Endothelial cell of umbilical vein (primary cell): ENCODE measurements around the gene RBM20. TPM values are rescaled to one million over a fixed set of nuclear protein-coding genes. Genes with fewer than 3 reads are reported as not detected.

Source experiments
- BruUV-seq: library from RNA; stranded (reverse); fragments of 400-500 nt; replicated peaks from 2 replicates; lab custom pipeline; 2021; lab: Mats Ljungman, UMichigan
- CTCF ChIA-PET: fragments of 300-600, 350-600 bp; sonication (Branson Sonifier 250); formaldehyde crosslinking; loops from one replicate; lab custom pipeline; 2021; ENCODE audit warnings: antibody characterized with exemption, inconsistent platforms; lab: Charles Lee
- POLR2A ChIA-PET: fragments of 300-600, 350-600 bp; sonication (Branson Sonifier 250); formaldehyde crosslinking; loops from one replicate; lab custom pipeline; 2021; ENCODE audit warnings: antibody characterized with exemption, inconsistent platforms; lab: Charles Lee
- DNase-seq: peaks from one replicate; pipeline ENCODE4 v3.0.0-alpha.2; 2011; ENCODE audit warnings: low read depth, low spot score
- FAIRE-seq: peaks from 2 replicates; lab custom pipeline; 2011; peaks lifted over from hg19 to GRCh38; lab: Jason Lieb, UNC
- H2AFZ ChIP-seq: 2 replicates; pipeline ENCODE4 v1.6.0; 2012; ENCODE audit warnings: low read depth, low read length, control low read depth, inconsistent platforms
- H3K27ac ChIP-seq: 2 replicates; pipeline ENCODE4 v1.5.1; 2011; ENCODE audit warnings: low read depth, mild to moderate bottlenecking, control low read depth, low read length, moderate library complexity; ENCODE audit not compliant: insufficient read depth
- H3K27me3 ChIP-seq, 2 experiments: 2 replicates each; pipeline versions ENCODE4 v1.6.0 to v1.6.1; 2011; ENCODE audit warnings: low read length in 2 of 2, mixed read lengths in 1 of 2; ENCODE audit not compliant: control insufficient read depth in 2 of 2, insufficient read depth in 2 of 2
- H3K36me3 ChIP-seq, 2 experiments: 2 replicates in 1 of 2; 3 replicates in 1 of 2; pipeline ENCODE4 v1.5.1; 2011; ENCODE audit warnings: low read length in 2 of 2, mild to moderate bottlenecking in 1 of 2, moderate library complexity in 1 of 2; ENCODE audit not compliant: control insufficient read depth in 2 of 2, insufficient read depth in 2 of 2; ENCODE audit errors: extremely low read depth in 1 of 2
- H3K4me1 ChIP-seq: 3 replicates; pipeline ENCODE4 v1.5.1; 2011; ENCODE audit warnings: mild to moderate bottlenecking, low read length; ENCODE audit not compliant: control insufficient read depth, insufficient read depth; ENCODE audit errors: extremely low read depth
- H3K4me2 ChIP-seq: 2 replicates; pipeline ENCODE4 v1.6.1; 2011; ENCODE audit warnings: low read length, control low read depth, mixed read lengths; ENCODE audit not compliant: insufficient read depth
- H3K4me3 ChIP-seq, 3 experiments: fragments of 200-600 bp in 1 of 3; sonication (generic), shearing (Covaris generic) in 1 of 3; replicated peaks in 1 of 3; 2 replicates each; pipeline ENCODE4 v1.5.1; 2011 to 2016; ENCODE audit warnings: control low read depth in 3 of 3, low read length in 3 of 3, mild to moderate bottlenecking in 2 of 3, inconsistent platforms in 1 of 3, low read depth in 1 of 3, moderate library complexity in 1 of 3; ENCODE audit not compliant: insufficient read depth in 1 of 3
- H3K79me2 ChIP-seq: 2 replicates; pipeline ENCODE4 v1.6.0; 2012; ENCODE audit warnings: low read length, inconsistent platforms; ENCODE audit not compliant: control insufficient read depth, insufficient read depth
- H3K9ac ChIP-seq: replicated peaks from 2 replicates; pipeline ENCODE3; 2011; ENCODE audit warnings: low read length, control low read depth; ENCODE audit not compliant: insufficient read depth; ENCODE audit errors: extremely low read depth
- H3K9me1 ChIP-seq: replicated peaks from 3 replicates; pipeline ENCODE4 v1.6.0; 2011; ENCODE audit warnings: mild to moderate bottlenecking, low read length; ENCODE audit not compliant: control insufficient read depth, insufficient read depth; ENCODE audit errors: extremely low read depth
- H3K9me3 ChIP-seq: replicated peaks from 2 replicates; pipeline ENCODE4 v1.5.1; 2012; ENCODE audit warnings: low read length, inconsistent platforms; ENCODE audit not compliant: control insufficient read depth, insufficient read depth
- H4K20me1 ChIP-seq: replicated peaks from 2 replicates; pipeline ENCODE3; 2011; ENCODE audit warnings: mild to moderate bottlenecking, low read length; ENCODE audit not compliant: control insufficient read depth, insufficient read depth; ENCODE audit errors: extremely low read depth
- EZH2 ChIP-seq: IDR thresholded peaks from 2 replicates; pipeline ENCODE4 v1.6.1; 2012; ENCODE audit warnings: borderline replicate concordance, low read depth, mild to moderate bottlenecking, moderate library complexity, low read length, inconsistent platforms; ENCODE audit not compliant: severe bottlenecking
- FOS ChIP-seq: IDR thresholded peaks from 2 replicates; pipeline ENCODE4 v1.6.1; 2011; ENCODE audit warnings: mild to moderate bottlenecking, low read length, moderate library complexity, borderline replicate concordance; ENCODE audit not compliant: insufficient read depth
- GATA2 ChIP-seq: IDR thresholded peaks from 2 replicates; pipeline ENCODE4 v1.7.0; 2011; ENCODE audit warnings: low read depth, mild to moderate bottlenecking, moderate library complexity, mixed read lengths, low read length; ENCODE audit not compliant: insufficient read length, insufficient read depth
- JUN ChIP-seq: IDR thresholded peaks from 2 replicates; pipeline ENCODE4 v1.6.1; 2011; ENCODE audit warnings: borderline replicate concordance, low read depth; ENCODE audit not compliant: insufficient read length, insufficient read depth
- MYC ChIP-seq: IDR thresholded peaks from one replicate; pipeline ENCODE4 v1.6.1; 2011; ENCODE audit warnings: mild to moderate bottlenecking, low read depth, low read length
- POLR2A ChIP-seq: IDR thresholded peaks from 2 replicates; pipeline ENCODE4 v1.6.1; 2012; ENCODE audit warnings: low read depth, mild to moderate bottlenecking, control low read depth, low read length
- POLR2AphosphoS5 ChIP-seq: IDR thresholded peaks from 2 replicates; pipeline ENCODE4 v1.6.1; 2012; ENCODE audit warnings: low read depth, mild to moderate bottlenecking, control low read depth, low read length, moderate library complexity; ENCODE audit not compliant: insufficient read depth
- dilution Hi-C: fragments of 300-500 bp; cut with MboI; formaldehyde crosslinking; loops from one replicate; pipeline ENCODE4 v1.15.0; 2019; ENCODE audit warnings: low sequenced_read_pairs; ENCODE audit not compliant: extremely low pct_ligation_motif_present
- intact Hi-C: fragments of 100-400 bp; cut with micrococcal nuclease; formaldehyde crosslinking; loops from one replicate; pipeline ENCODE4 v1.10.0; 2022
- polyA plus RNA-seq, 4 experiments: library from polyadenylated mRNA; depleted of rRNA in 3 of 4; stranded (reverse) in 3 of 4; unstranded in 1 of 4; fragments of >200 nt; gene quantifications; 2 replicates each; pipeline versions ENCODE4 v1.2.1 to v1.2.3, GENCODE V29; 2011 to 2012; ENCODE audit warnings: missing spikeins in 1 of 4
- total RNA-seq: library from RNA; stranded (reverse); gene quantifications from 2 replicates; pipeline ENCODE4 v1.2.3, GENCODE V29; 2021
- TF ChIP-seq, protein P1 (sequence below): IDR thresholded peaks from 2 replicates; pipeline ENCODE4 v1.6.1; 2011; ENCODE audit not compliant: insufficient read depth, insufficient read length
- TF ChIP-seq, protein P2 (sequence below), 2 donors: IDR thresholded peaks; 1 replicate in 1 of 2; 2 replicates in 1 of 2; pipeline ENCODE4 v1.5.1; 2011; ENCODE audit warnings: low read length in 2 of 2, mild to moderate bottlenecking in 2 of 2, moderate library complexity in 2 of 2, control low read depth in 1 of 2, inconsistent platforms in 1 of 2, low read depth in 1 of 2; ENCODE audit not compliant: insufficient read depth in 1 of 2; ENCODE audit errors: extremely low read depth in 1 of 2

RBM20 gene
- total and polyA plus RNA-seq, 2 donors (not counting 3 experiments of a cell fraction or from before 2014, with no cell fraction given): 0.04 TPM; not detected in 1

DNA sequence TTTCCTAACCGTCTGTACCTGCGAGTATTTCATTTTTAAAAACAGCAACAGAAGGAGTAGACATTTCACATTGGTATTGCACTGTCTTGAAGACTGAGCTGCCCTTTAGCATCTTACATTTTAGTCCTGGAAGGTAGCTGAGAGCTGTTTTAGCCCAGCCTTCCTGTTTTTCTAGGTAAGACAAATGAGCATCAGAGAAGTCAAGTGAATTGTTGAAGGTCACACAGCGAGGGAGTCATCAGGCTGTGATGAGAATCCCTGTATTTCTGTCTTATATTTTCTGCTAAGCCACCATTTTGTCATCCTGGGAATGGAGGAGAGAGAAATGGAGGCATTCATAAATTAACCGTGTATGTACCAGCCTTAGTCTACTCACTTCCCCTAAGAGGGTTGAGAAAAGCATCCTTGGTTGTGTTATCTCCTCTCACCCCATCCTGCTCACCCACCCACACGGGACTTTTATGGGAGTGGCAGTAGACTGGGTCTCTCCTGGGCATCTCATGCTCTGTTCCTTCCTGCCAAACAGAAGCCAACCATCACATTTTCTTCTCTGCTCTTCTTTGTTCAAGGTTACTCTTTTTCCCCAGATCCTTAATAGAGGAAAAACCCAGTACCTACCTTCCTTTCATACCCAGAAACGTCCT lies 8.5 kb downstream of the RBM20 start:
- no TSS peak for BruUV-seq
- DNase-seq: no peak
- TF ChIP-seq, protein P1, sequence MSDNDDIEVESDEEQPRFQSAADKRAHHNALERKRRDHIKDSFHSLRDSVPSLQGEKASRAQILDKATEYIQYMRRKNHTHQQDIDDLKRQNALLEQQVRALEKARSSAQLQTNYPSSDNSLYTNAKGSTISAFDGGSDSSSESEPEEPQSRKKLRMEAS: no peak
- no peak for TF ChIP-seq MYC
- ChIA-PET POLR2A (no interaction called here), CTCF (no interaction called here)
- FAIRE-seq: no peak
- intact Hi-C loops (no loop called here), dilution Hi-C loops (no loop called here)
- Histone ChIP-seq H3K9ac (no peak overlapping the region), H3K9me1 (no peaks in the 10 kb centered on the region), H3K4me2 (no peak overlapping the region), H2AFZ (no peak overlapping the region), H3K4me1 (no peaks in the 10 kb centered on the region), H3K9me3 (no peaks in the 10 kb centered on the region), H3K27ac (no peak overlapping the region), H3K79me2 (no peaks in the 10 kb centered on the region), H3K36me3 (no peaks in the 10 kb centered on the region), H4K20me1 (no peaks in the 10 kb centered on the region), H3K27me3 (peaks cover 16 to 49% of the 10 kb centered on the region in 2 experiments), H3K4me3 (no peak overlapping the region)

DNA sequence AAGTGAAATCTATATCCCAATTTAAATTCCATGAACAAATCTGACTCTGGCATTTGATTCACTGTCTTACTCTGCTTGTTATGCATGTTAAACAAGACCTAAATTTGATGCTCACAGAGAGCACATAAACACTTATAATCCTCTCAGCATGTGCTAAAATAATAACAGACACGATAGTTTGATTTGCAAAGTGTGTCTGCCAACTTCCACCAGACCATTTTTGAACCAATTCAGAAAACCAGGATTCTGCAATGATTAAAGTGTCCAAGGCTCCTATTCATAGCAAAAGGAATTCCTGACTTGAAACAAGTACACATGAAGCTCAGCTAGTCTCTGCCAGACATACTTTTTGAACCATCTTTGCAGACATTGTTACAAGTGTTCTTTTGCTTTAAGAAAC lies 11.2 kb downstream of the RBM20 start:
- TF ChIP-seq JUN (no peak), GATA2 (no peak), FOS (no peak), POLR2A (no peak), EZH2 (no peak), POLR2AphosphoS5 (no peak), MYC (no peak)
- TF ChIP-seq, protein P1: no peak
- TF ChIP-seq, protein P2, sequence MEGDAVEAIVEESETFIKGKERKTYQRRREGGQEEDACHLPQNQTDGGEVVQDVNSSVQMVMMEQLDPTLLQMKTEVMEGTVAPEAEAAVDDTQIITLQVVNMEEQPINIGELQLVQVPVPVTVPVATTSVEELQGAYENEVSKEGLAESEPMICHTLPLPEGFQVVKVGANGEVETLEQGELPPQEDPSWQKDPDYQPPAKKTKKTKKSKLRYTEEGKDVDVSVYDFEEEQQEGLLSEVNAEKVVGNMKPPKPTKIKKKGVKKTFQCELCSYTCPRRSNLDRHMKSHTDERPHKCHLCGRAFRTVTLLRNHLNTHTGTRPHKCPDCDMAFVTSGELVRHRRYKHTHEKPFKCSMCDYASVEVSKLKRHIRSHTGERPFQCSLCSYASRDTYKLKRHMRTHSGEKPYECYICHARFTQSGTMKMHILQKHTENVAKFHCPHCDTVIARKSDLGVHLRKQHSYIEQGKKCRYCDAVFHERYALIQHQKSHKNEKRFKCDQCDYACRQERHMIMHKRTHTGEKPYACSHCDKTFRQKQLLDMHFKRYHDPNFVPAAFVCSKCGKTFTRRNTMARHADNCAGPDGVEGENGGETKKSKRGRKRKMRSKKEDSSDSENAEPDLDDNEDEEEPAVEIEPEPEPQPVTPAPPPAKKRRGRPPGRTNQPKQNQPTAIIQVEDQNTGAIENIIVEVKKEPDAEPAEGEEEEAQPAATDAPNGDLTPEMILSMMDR (IDR thresholded peaks at IDR 0.05; ENCODE audit: extremely low read depth in 1 of 2, insufficient read depth in 1 of 2, low read depth in 1 of 2, low read length in 2 of 2): no peak
- no peak for FAIRE-seq
- dilution Hi-C loops (no loop called here), intact Hi-C loops (no loop called here)
- no TSS peak for BruUV-seq
- Histone ChIP-seq H3K79me2 (no peaks in the 10 kb centered on the region), H3K4me3 (no peak overlapping the region), H3K36me3 (no peaks in the 10 kb centered on the region), H3K9ac (no peak overlapping the region), H3K27ac (no peak overlapping the region), H3K27me3 (peaks cover 22 to 27% of the 10 kb centered on the region in 2 experiments), H3K4me1 (no peaks in the 10 kb centered on the region), H3K4me2 (no peak overlapping the region), H3K9me3 (no peaks in the 10 kb centered on the region), H3K9me1 (no peaks in the 10 kb centered on the region), H2AFZ (no peak overlapping the region), H4K20me1 (no peaks in the 10 kb centered on the region)
- ChIA-PET POLR2A (no interaction called here), CTCF (no interaction called here)
- no peak for DNase-seq
